ENCODE data around the gene SMC6. TPM values are rescaled to one million over a fixed set of nuclear protein-coding genes. Genes with fewer than 3 reads are reported as not detected.

SMC6 gene
- total and polyA plus RNA-seq, 7 experiments from 2014 or later: 7.9 to 35.6 (median 12.4) TPM

GRCh38 chr2:17708501-17708900 lies 45.1 kb downstream of the SMC6 start:
- no peak overlapping the region for H3K4me3 Mint-ChIP-seq
- no peaks in the 10 kb centered on the region for H3K9me3 Mint-ChIP-seq
- no peak for ATAC-seq
- H3K36me3 ChIP-seq (ENCODE audit: control insufficient read depth in 2 of 3, insufficient read depth in 3 of 3, low read length in 3 of 3): peaks cover 0 to 31% (median 0%) of the 10 kb centered on the region in 3 experiments
- H3K4me1 Mint-ChIP-seq: no peaks in the 10 kb centered on the region
- H3K27me3 Mint-ChIP-seq: no peaks in the 10 kb centered on the region
- no peak overlapping the region for H3K4me3 ChIP-seq (ENCODE audit: low read length)
- H3K9me3 ChIP-seq (ENCODE audit: control insufficient read depth in 2 of 3, low read length in 3 of 3): no peaks in the 10 kb centered on the region
- CTCF ChIA-PET: interaction anchor here (1.0 kb wide), 1 partner anchor 11 kb away, joined by 3 read pairs; no protein-coding TSS in a partner anchor
- no peak overlapping the region for H3K27ac ChIP-seq (ENCODE audit: low read depth, low read length)
- H3K27ac Mint-ChIP-seq: no peak overlapping the region
- intact Hi-C loops (cut with micrococcal nuclease): no loop called here
- no peak for DNase-seq
- peaks cover 6 to 36% (median 16%) of the 10 kb centered on the region in 5 donors for H3K36me3 Mint-ChIP-seq
- H3K27me3 ChIP-seq (ENCODE audit: control insufficient read depth in 2 of 2, insufficient read depth in 2 of 2, low read length in 2 of 2): no peaks in the 10 kb centered on the region
- POLR2A ChIA-PET: no interaction called here
- no peaks in the 10 kb centered on the region for H3K4me1 ChIP-seq (ENCODE audit: control insufficient read depth in 2 of 2, insufficient read depth in 2 of 2, low read length in 2 of 2)

GRCh38 chr2:17706845-17707244 lies 46.8 kb downstream of the SMC6 start:
- Histone ChIP-seq H3K36me3 (ENCODE audit: control insufficient read depth in 2 of 3, insufficient read depth in 3 of 3, low read length in 3 of 3) (peaks cover 0 to 22% (median 0%) of the 10 kb centered on the region in 3 experiments), H3K4me1 (ENCODE audit: control insufficient read depth in 2 of 2, insufficient read depth in 2 of 2, low read length in 2 of 2) (no peaks in the 10 kb centered on the region), H3K27me3 (ENCODE audit: control insufficient read depth in 2 of 2, insufficient read depth in 2 of 2, low read length in 2 of 2) (no peaks in the 10 kb centered on the region), H3K4me3 (ENCODE audit: low read length) (no peak overlapping the region), H3K27ac (ENCODE audit: low read depth, low read length) (no peak overlapping the region), H3K9me3 (ENCODE audit: control insufficient read depth in 2 of 3, low read length in 3 of 3) (no peaks in the 10 kb centered on the region)
- Mint-ChIP-seq H3K4me3 (no peak overlapping the region), H3K36me3 (peaks cover 0 to 34% (median 15%) of the 10 kb centered on the region in 5 donors), H3K27ac (no peak overlapping the region), H3K27me3 (no peaks in the 10 kb centered on the region), H3K9me3 (no peaks in the 10 kb centered on the region), H3K4me1 (no peaks in the 10 kb centered on the region)
- ChIA-PET CTCF (no interaction called here), POLR2A (no interaction called here)
- intact Hi-C loops (cut with micrococcal nuclease): no loop called here
- DNase-seq (no peak), ATAC-seq (no peak)

GRCh38 chr2:17690776-17691175 lies 62.8 kb downstream of the SMC6 start:
- no peaks in the 10 kb centered on the region for H3K27me3 Mint-ChIP-seq
- DNase-seq (no peak), ATAC-seq (no peak)
- peaks cover 0 to 8% (median 0%) of the 10 kb centered on the region in 11 donors for H3K9me3 Mint-ChIP-seq
- H3K27ac ChIP-seq (ENCODE audit: low read depth, low read length): no peak overlapping the region
- H3K36me3 ChIP-seq (ENCODE audit: control insufficient read depth in 2 of 3, insufficient read depth in 3 of 3, low read length in 3 of 3): peaks cover 0 to 11% (median 8%) of the 10 kb centered on the region in 3 experiments
- intact Hi-C loops (cut with micrococcal nuclease): no loop called here
- ChIA-PET POLR2A (no interaction called here), CTCF (no interaction called here)
- H3K4me1 Mint-ChIP-seq: peaks cover 0 to 3% (median 0%) of the 10 kb centered on the region in 7 donors
- H3K36me3 Mint-ChIP-seq: peaks cover 9 to 63% (median 35%) of the 10 kb centered on the region in 5 donors
- H3K4me3 Mint-ChIP-seq: no peak overlapping the region
- H3K27me3 ChIP-seq (ENCODE audit: control insufficient read depth in 2 of 2, insufficient read depth in 2 of 2, low read length in 2 of 2): no peaks in the 10 kb centered on the region
- H3K9me3 ChIP-seq (ENCODE audit: control insufficient read depth in 2 of 3, low read length in 3 of 3): no peaks in the 10 kb centered on the region
- no peak overlapping the region for H3K4me3 ChIP-seq (ENCODE audit: low read length)
- no peak overlapping the region for H3K27ac Mint-ChIP-seq
- H3K4me1 ChIP-seq (ENCODE audit: control insufficient read depth in 2 of 2, insufficient read depth in 2 of 2, low read length in 2 of 2): no peaks in the 10 kb centered on the region

GRCh38 chr2:17689010-17689409 lies 64.6 kb downstream of the SMC6 start:
- H3K36me3 Mint-ChIP-seq: peaks cover 9 to 61% (median 36%) of the 10 kb centered on the region in 5 donors
- H3K27me3 Mint-ChIP-seq: no peaks in the 10 kb centered on the region
- peaks cover 0 to 2% (median 0%) of the 10 kb centered on the region in 7 donors for H3K4me1 Mint-ChIP-seq
- Histone ChIP-seq H3K4me1 (ENCODE audit: control insufficient read depth in 2 of 2, insufficient read depth in 2 of 2, low read length in 2 of 2) (no peaks in the 10 kb centered on the region), H3K27ac (ENCODE audit: low read depth, low read length) (no peak overlapping the region), H3K36me3 (ENCODE audit: control insufficient read depth in 2 of 3, insufficient read depth in 3 of 3, low read length in 3 of 3) (peaks cover 0 to 10% (median 7%) of the 10 kb centered on the region in 3 experiments), H3K9me3 (ENCODE audit: control insufficient read depth in 2 of 3, low read length in 3 of 3) (no peaks in the 10 kb centered on the region), H3K4me3 (ENCODE audit: low read length) (no peak overlapping the region), H3K27me3 (ENCODE audit: control insufficient read depth in 2 of 2, insufficient read depth in 2 of 2, low read length in 2 of 2) (no peaks in the 10 kb centered on the region)
- H3K4me3 Mint-ChIP-seq: no peak overlapping the region
- CTCF ChIA-PET: no interaction called here
- ATAC-seq: no peak
- no peak for DNase-seq
- no peak overlapping the region for H3K27ac Mint-ChIP-seq
- POLR2A ChIA-PET: no interaction called here
- H3K9me3 Mint-ChIP-seq: peaks cover 0 to 6% (median 0%) of the 10 kb centered on the region in 11 donors
- intact Hi-C loops (cut with micrococcal nuclease): no loop called here

GRCh38 chr2:17688600-17688999 lies 65.0 kb downstream of the SMC6 start:
- H3K4me1 Mint-ChIP-seq: no peaks in the 10 kb centered on the region
- peaks cover 0 to 6% (median 0%) of the 10 kb centered on the region in 11 donors for H3K9me3 Mint-ChIP-seq
- ChIA-PET POLR2A (no interaction called here), CTCF (no interaction called here)
- H3K4me3 ChIP-seq (ENCODE audit: low read length): no peak overlapping the region
- no peaks in the 10 kb centered on the region for H3K27me3 ChIP-seq (ENCODE audit: control insufficient read depth in 2 of 2, insufficient read depth in 2 of 2, low read length in 2 of 2)
- no peak for ATAC-seq
- H3K27ac ChIP-seq (ENCODE audit: low read depth, low read length): no peak overlapping the region
- H3K4me1 ChIP-seq (ENCODE audit: control insufficient read depth in 2 of 2, insufficient read depth in 2 of 2, low read length in 2 of 2): no peaks in the 10 kb centered on the region
- DNase-seq: no peak
- H3K9me3 ChIP-seq (ENCODE audit: control insufficient read depth in 2 of 3, low read length in 3 of 3): no peaks in the 10 kb centered on the region
- H3K4me3 Mint-ChIP-seq: no peak overlapping the region
- no peak overlapping the region for H3K27ac Mint-ChIP-seq
- H3K27me3 Mint-ChIP-seq: no peaks in the 10 kb centered on the region
- intact Hi-C loops (cut with micrococcal nuclease): no loop called here
- H3K36me3 Mint-ChIP-seq: peaks cover 9 to 62% (median 35%) of the 10 kb centered on the region in 5 donors
- peaks cover 0 to 14% (median 7%) of the 10 kb centered on the region in 3 experiments for H3K36me3 ChIP-seq (ENCODE audit: control insufficient read depth in 2 of 3, insufficient read depth in 3 of 3, low read length in 3 of 3)

GRCh38 chr2:17683981-17684380 lies 69.6 kb downstream of the SMC6 start:
- POLR2A ChIA-PET: no interaction called here
- Mint-ChIP-seq H3K9me3 (no peaks in the 10 kb centered on the region), H3K36me3 (peaks cover 12 to 65% (median 42%) of the 10 kb centered on the region in 5 donors), H3K27ac (no peak overlapping the region), H3K4me3 (no peak overlapping the region), H3K4me1 (peaks cover 0 to 3% (median 0%) of the 10 kb centered on the region in 7 donors), H3K27me3 (no peaks in the 10 kb centered on the region)
- intact Hi-C loops (cut with micrococcal nuclease): no loop called here
- DNase-seq (no peak), ATAC-seq (no peak)
- Histone ChIP-seq H3K27ac (ENCODE audit: low read depth, low read length) (no peak overlapping the region), H3K4me3 (ENCODE audit: low read length) (no peak overlapping the region), H3K9me3 (ENCODE audit: control insufficient read depth in 2 of 3, low read length in 3 of 3) (no peaks in the 10 kb centered on the region), H3K36me3 (ENCODE audit: control insufficient read depth in 2 of 3, insufficient read depth in 3 of 3, low read length in 3 of 3) (peaks cover 0 to 18% (median 5%) of the 10 kb centered on the region in 3 experiments), H3K4me1 (ENCODE audit: control insufficient read depth in 2 of 2, insufficient read depth in 2 of 2, low read length in 2 of 2) (no peaks in the 10 kb centered on the region), H3K27me3 (ENCODE audit: control insufficient read depth in 2 of 2, insufficient read depth in 2 of 2, low read length in 2 of 2) (no peaks in the 10 kb centered on the region)
- CTCF ChIA-PET: interaction anchor here (1.0 kb wide), 1 partner anchor 12 kb away, joined by 3 read pairs; no protein-coding TSS in a partner anchor

- Mint-ChIP-seq H3K9me3 (no peaks in the 10 kb centered on the region), H3K27me3 (no peaks in the 10 kb centered on the region), H3K36me3 (peaks cover 7 to 67% (median 30%) of the 10 kb centered on the region in 5 donors), H3K27ac (peak overlapping the region in 1 of 9 donors; percentile 13), H3K4me1 (peaks cover 0 to 3% (median 0%) of the 10 kb centered on the region in 7 donors), H3K4me3 (no peak overlapping the region)
- Histone ChIP-seq H3K4me1 (ENCODE audit: control insufficient read depth in 2 of 2, insufficient read depth in 2 of 2, low read length in 2 of 2) (no peaks in the 10 kb centered on the region), H3K9me3 (ENCODE audit: control insufficient read depth in 2 of 3, low read length in 3 of 3) (no peaks in the 10 kb centered on the region), H3K36me3 (ENCODE audit: control insufficient read depth in 2 of 3, insufficient read depth in 3 of 3, low read length in 3 of 3) (peaks cover 0 to 17% (median 0%) of the 10 kb centered on the region in 3 experiments), H3K27me3 (ENCODE audit: control insufficient read depth in 2 of 2, insufficient read depth in 2 of 2, low read length in 2 of 2) (no peaks in the 10 kb centered on the region), H3K4me3 (ENCODE audit: low read length) (no peak overlapping the region), H3K27ac (ENCODE audit: low read depth, low read length) (no peak overlapping the region)
- ChIA-PET CTCF (interaction anchor here (1.4 kb wide), 1 partner anchor 11 kb away, joined by 7 read pairs; no protein-coding TSS in a partner anchor), POLR2A (no interaction called here)
- ATAC-seq (no peak), DNase-seq (no peak)
- intact Hi-C loops (cut with micrococcal nuclease): no loop called here
Measured at GRCh38 chr2:17682098-17682857, 71.3 kb downstream of the SMC6 start.
